NT2/D1 (cell line): ENCODE results near the gene RASAL1.

Experiments used
- SUZ12 ChIP-seq: IDR thresholded peaks from 2 replicates; pipeline ENCODE4 v1.6.1; 2011; ENCODE audit not compliant: insufficient read length, insufficient read depth; ENCODE audit errors: extremely low read depth
- YY1 ChIP-seq: IDR thresholded peaks from 2 replicates; pipeline ENCODE4 v1.6.1; 2011; ENCODE audit not compliant: insufficient read length, insufficient read depth
- ZNF274 ChIP-seq: IDR thresholded peaks from 2 replicates; pipeline ENCODE4 v1.6.1; 2011; ENCODE audit warnings: mild to moderate bottlenecking, low read depth, low read length

GRCh38 chr12:113119980-113120669 is 15.4 kb downstream of the RASAL1 start:
- no peak for TF ChIP-seq ZNF274
- TF ChIP-seq YY1: no peak
- no peak for TF ChIP-seq SUZ12
